T follicular helper cell (primary cell): Measurements from ENCODE around the gene SMOC1.

Experiments used
- DNase-seq: peaks from one replicate; pipeline ENCODE4 v3.0.0-alpha.2; 2020; ENCODE audit warnings: low read depth

The SMOC1 gene

DNA sequence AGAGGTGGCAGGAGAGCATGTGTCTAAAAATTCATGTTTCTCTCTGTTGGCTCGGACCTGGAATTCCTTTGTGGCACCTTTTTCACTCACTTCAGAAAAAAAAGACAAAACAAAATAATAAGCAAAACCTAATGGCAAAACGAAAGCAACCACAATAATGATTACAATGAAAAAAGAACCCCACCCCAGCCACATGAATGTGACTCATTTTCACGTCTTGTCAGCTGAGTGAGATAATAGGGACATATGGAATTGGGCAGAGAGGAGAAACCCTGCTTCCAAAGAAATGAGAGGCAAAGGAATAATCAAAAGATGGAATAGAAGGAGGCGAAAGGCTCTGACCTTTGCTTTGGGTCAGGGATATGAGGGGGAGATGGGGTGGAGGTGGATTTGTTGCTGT lies 166.1 kb downstream of the SMOC1 start:
- no peak for DNase-seq

DNA sequence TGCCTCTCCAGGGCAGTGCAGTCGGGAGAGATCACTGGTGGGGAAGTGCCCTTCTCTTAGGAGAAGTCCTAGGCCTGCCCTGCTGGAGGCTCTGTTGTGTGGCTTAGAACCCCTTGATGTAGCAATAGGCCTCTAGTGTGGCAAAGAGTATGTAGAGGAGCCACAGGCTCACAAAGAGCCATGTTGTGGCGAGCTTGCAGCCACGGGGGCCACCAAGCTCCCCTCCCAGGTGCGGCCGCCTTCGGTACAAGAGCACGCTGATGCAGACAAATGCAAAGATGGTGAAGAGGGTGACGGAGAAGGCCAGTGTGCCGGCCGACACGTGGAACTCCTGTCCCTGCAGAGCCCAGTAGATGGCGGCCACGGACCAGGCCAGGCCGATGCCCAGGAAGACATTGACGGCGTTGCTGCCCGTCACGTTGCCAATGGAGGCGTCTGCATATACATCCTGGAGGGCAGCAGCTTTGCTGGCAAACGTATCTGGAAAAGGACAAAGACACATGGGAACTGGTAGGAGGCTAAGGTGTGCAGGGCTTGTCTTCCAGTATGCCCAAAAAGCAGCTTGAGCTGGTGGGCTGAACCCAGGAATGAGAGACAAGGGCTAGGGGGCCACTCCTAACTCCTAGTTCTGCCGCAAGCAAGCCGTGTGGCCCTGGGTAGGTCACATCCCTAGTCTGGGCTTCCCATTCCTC lies 166.8 kb downstream of the SMOC1 start:
- no peak for DNase-seq

DNA sequence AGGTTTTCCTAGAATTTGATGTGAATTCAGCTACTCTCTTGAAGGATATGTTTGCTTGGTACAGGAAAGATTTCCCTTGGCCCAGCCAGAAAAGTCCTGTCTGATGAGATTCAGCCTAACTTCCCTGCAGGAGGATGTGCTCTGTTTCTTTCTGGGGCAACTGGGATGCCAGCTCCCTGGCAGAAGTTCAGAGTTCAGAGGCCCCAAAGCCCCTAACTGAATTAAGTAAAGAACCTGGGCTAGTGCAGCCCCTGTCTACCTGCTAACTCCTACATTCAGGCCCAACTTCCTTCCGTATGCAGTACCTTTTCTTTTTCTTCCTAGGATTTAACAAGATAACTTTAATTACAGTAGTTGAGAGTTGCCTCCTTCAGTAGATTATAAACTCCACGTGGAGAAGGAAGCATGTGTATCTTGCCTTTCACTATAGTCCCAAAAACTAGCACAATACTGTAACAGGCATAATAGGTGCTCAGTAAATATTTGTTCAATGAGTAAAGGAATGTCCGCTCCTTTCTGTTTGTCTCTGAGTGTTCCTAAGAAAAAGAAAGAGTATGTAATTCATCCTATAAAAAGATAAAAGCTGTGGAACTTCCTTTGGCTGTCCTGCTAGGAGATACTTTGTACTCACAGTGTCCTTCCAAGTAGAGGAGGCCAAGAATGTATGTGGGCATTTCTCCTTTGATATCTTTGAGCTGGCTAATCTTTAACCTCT lies 168.5 kb downstream of the SMOC1 start:
- DNase-seq: no peak

DNA sequence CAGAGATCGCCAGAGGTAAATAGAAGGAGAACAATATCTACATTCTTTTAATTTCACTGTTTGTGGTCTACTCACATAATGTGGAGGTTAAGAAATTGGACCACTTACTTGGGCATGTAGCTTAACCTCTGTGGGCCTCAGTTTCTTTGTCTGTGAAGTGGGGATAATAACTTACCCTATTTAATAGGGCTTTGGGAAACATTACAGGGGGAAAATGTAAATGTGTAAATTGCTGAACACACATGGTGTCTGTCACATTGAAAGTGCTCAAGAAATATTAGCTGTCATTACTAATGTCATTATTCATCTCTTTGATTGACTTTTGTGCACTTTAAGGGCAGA lies 169.1 kb downstream of the SMOC1 start:
- DNase-seq: no peak

DNA sequence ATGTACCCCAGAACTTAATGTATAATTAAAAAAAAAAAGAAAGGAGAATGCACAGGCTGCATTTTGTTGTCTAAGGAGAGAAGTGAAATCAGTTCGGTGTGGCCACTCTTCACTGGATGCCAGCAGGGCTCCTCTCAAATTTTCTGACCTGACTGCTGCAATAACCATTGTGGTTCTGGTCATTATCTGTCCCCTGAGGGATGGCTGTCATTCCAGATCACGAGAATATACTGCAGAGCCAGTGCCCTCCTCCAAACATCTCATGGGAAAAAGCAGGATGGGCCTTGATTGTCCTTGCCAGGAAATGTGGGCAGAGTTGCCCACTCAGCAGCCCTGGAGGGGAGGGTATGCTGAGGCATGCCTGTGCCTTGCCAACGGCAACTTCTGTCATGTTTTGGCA lies 170.4 kb downstream of the SMOC1 start:
- DNase-seq: no peak

DNA sequence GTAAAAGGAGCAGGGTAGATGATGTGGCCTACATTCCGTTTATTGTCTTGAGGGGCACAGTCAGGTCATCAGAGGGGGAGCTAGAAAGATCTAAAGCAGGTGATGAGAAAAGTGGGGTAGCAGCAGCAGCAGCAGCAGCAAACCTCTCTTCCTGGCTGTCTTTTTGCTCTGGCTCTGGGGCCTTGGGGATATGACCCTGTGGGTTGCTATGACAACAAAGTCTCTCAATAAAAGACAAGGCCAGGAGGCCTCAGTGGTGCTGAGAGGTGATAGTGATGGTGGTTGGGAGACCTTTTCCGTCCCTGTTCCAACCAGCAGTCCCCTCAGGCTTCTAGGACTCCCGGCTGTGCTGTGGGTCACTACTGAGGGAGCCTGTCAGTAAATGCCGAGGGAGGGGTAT lies 170.9 kb downstream of the SMOC1 start:
- no peak for DNase-seq

DNA sequence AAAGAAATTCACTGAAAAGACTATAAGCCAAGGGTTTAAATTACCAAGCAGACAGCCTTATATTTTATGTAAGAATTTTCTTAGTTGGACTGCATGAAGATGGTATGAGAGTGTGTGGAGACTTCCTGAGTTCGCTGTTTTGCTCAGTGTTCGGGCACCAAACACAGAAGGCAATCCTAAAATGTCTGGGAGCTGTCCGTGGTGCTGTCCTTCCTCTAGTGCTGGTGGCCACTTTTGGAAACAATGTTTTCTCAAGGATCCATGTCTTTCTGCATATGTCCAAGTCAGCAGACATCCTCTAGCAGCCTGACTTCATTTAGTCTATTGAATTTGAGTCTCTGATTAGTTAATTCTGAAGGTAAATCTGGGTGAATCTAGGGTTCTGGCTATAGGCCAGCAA lies 173.8 kb downstream of the SMOC1 start:
- DNase-seq: no peak

DNA sequence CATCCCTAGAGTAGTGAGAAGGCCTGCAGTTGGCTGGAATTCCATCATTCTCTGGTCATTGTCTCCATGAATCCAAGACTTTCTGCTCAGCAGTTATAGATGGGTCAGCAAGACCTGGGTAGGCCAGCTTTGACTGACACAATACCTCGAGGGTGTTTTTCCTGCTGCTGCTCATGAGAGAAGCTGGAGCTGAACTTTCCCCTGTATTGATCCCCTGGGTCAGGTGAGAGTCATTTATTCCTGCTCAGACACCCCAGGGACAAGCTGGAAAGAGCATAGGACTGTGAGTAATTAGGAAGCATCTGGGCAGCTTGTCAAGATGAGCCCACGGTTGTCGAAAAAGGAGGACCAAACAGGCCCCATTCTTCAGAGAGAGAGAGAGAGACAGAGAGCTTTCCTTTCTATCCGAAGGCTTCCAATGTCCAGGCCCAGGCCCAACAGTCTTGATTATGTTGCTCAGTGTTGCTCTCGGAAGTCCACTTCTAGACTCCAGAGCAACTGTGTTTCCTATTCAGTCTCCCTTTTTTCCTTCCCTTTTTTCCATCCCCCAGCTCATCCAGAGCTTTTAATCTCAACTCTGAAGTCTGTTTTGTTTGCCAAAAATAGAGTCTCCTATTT lies 178.4 kb downstream of the SMOC1 start:
- no peak for DNase-seq

DNA sequence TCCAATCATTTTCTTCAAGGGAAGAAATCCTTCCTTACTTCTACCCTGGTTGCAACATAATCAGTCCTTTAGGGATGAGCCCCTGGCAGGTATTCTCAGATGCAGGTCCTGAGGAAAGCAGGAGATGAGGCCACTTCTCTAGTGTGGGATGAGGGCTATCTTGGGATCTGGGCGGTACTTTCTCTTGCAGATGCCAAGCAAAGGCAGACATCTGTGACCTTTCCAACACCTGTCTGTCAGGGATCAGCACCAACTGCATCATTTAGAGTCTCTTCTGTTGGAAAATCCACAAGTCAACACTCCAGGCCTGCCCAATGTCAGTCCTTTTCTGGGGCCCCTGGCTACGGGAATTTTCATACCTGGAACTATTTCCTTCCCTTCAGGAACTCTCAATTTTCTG lies 180.3 kb downstream of the SMOC1 start:
- DNase-seq: no peak

DNA sequence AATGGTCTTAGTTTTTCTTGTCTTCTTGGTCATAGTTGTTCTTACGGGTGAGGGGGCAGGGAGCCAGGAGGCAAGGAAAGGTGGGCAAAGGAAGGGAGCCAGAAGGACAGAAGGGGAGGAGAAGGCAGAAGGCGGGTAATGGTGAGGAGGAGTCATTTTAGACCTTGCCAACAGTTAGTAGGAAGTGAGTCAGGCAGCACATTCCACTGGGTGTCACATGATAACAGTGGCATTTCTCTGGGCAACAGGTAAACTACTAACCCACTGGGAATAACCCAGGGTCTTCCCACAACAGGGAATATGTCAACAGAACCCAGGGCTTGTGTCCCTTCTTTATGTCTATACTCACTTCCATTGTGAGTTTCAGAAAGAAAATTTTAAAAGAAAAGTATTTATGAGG lies 181.9 kb downstream of the SMOC1 start:
- no peak for DNase-seq

DNA sequence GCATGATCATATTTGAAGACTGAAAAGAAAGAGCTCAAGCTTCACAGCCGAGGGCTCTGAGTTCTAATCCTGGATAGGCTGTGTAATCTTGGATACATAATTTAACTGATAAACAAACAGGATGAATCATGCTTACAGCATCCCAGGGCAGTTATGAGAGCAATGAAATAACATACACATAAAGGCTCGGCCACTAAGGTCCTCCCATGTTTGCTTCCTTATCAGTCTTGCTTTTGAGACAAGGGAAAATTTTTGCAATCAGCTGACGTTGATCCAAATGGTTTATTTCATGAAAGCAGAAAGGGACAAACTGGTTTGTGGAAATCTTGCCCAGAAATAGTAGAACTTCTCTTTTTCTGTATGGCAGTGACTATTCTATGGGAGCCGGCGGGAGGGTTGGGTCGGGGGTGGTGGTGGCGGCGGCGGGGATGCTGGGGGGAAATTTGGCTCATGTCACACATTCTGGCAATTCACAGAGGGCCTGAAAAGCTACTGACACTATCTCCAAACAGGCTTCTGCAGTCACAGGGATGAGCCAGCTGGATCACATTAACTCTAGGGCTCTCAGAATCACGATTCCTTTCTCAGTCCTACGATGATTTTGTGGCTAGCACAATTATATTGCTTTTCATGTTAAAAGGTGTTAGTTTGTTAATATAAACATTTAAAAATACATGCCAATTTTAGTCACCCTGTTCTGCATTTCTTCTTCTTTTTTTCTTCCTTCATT lies 185.1 kb downstream of the SMOC1 start:
- no peak for DNase-seq

DNA sequence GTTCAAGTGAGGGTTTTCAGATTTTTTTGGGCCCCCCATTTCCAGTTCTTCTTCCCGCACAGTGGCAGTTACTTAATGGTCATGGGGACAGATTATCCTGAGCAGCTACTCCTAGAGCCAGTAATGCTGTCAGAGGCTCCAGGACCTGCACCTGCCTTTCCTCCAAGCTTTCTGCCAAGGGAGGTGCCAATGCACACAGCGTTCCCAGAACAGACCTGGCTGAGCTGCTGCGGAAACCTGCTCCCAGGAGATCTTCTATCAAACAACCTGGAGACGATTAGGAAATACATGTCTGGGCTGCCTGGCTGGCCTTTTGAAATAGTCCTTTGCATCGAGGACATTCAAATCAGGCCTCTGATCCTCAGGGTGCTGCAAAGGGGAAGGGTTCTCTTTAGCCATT lies 188.6 kb downstream of the SMOC1 start:
- no peak for DNase-seq

DNA sequence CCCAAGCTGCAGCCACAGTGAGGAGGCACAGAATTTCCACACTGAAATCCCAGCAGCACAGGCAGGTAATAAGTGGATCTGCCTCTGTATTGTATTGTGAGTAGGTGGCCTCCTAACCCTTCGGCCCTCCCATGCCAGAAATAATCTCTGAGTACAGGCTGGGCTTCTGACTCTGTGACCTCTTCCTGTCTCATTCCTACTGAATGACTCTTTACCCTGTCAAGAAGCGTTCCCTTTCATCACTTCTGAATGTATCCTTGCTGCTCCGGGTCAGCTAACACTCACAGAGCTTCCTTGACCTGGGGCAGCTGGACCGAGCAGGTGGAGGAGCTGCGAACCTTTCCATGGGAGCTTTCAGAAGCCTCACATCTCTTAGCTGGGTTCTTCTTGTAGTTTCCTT lies 190.0 kb downstream of the SMOC1 start:
- no peak for DNase-seq

DNA sequence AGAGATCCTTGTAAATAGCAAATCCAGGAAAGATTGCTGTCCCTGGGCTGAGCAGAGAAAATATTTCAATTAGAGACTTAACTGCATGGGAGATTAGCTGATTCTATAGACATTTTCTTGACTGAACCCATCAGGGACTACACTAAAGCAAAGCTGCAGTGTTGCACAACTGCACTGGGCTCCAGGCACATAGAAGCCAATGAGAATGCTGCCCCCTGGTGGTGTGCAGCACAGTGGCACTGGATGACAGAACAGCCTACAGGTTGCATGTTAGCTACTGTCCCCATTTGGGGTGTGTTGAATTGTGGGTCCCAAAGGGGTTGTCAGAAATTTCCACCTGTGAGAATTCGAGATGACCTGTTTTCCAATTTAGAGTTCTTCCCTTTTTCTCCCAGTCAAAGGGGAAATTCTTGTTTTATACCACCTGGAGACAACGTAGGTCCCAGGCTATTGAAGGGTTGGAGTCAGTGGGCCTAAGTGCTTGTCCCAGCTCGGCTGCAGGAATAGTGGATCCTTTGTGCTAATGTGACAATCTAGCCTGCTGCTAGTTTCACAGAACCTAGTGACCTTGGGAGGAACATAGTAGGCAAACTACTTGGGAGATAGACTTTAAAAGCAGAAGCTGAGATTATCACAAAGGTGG lies 194.8 kb downstream of the SMOC1 start:
- peak; percentile 7 for DNase-seq

DNA sequence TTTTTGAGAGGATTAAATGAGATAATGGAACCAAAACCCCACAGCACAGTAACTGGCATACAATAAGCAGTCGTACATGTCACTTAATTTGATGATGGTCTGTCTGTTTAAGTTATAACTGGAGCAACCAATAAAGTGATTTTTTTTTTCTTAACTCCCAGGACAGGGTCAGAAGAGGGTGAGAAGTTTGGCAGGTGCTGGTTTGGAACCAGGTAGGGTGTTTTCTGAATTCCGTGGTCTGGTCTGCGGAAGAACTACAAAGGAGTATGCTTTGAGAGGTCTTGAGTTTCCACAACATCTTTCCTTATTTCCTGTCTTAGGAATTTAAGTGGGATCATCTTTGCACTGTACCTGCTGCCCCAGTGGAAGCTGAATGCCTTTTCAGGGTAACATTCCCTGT lies 197.8 kb downstream of the SMOC1 start:
- no peak for DNase-seq

DNA sequence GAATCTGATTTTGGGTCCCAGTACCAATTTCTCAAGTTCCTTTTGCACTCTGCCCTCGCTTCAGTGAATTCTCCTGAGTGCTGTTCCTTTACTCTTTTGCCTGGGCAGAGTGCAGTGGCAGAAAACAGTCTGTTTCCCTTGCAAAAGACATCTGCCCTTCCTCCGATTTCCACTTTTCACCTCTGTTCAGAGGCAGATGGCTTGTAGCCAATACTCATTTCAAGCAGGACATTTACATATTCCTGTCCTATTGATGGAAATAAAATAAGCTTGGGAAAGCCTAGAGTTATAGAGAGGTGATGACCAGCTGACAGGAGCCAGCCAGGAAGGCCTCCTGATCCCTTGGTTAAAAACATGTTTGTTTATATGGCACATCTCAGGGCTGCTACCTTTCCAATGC lies 198.5 kb downstream of the SMOC1 start:
- no peak for DNase-seq

DNA sequence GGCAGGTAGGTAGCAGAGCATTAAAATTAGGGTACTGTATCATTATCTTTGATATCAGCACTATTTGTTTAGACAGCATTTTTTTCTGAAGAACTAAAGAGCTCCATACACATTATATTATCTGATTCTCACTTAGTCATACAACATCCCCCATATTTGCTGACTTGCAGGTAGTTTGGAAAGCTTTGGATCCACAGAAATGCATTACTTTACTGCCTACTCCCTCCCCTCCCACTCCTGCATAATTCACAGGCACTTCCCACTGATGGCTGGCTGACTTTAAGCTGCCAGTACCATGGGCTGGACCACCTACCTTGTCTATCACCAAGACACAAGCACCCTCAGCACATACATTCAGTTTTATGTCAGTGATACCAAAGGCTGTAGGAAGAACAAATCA lies 199.1 kb downstream of the SMOC1 start:
- DNase-seq: no peak

DNA sequence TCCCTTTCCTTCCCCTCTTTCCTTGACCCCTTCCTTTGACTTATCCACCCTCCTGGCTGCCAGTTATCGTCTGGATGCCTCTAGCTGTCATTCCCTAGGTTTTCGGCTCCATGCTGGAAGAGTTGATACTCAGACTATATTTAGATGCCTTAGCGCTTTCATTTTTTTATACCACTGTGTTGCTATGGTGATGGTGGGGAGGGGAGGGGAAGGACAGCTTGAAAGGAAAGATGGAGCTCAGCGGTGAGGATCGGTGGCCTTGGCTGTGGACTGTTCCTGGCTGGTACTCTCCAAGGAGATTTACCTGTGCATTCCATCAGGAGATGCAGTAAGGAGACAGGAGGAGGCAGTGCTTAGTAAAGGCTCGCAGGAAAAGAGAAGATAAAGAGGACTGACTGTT lies 200.9 kb downstream of the SMOC1 start:
- DNase-seq: no peak
